ENCODE data around the gene TMPRSS11B.

- TF ChIP-seq POLR2AphosphoS5 (IDR thresholded peaks at IDR 0.05; ENCODE audit: low read depth, low read length) = no peak
- TF ChIP-seq POLR2A (IDR thresholded peaks at IDR 0.05; ENCODE audit: low read depth, low read length) = no peak
- TF ChIP-seq TAF1 (IDR thresholded peaks at IDR 0.05; ENCODE audit: borderline replicate concordance, low read depth, low read length) = no peak
These were observed 45.8 kb upstream of the TMPRSS11B start for GRCh38 chr4:68291256-68291655.

All from GM12892 (cell line).